ENCODE results near the gene TMC6. TPM values are rescaled to one million over a fixed set of nuclear protein-coding genes. Genes with fewer than 3 reads are reported as not detected.
A peak's percentile ranks its signal among the peaks of the same experiment; 100 is the strongest.

TMC6 gene
- total RNA-seq, 3 donors from 2014 or later = 18.6 to 45.9 (median 28.4) TPM

DNA sequence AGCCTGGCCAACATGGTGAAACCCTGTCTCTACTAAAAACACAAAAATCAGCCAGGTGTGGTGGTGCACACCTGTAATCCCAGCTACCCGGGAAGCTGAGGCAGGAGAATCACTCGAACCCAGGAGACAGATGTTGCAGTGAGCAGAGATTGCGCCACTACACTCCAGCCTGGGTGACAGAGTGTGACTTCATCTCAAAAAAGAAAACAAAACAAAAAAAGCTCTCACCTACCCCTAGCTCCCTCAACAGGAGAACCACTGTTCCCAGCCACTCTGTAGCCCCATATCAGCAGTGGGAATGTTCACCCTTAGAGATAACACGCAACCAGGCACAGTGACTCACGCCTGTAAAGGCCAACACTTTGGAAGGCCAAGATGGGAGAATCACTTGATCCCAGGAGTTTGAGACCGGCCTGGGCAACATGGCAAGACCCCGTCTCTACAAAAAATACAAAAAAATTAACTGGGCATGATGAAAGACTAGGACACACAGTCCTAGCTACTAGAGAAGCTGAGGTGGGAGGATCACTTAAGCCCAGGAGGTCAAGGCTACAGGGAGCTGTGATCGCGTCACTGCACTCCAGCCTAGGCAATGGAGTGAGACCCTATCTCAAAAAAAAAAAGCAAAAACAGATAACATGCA is 7.4 kb upstream of the TMC6 start:
- Histone ChIP-seq H3K36me3 (no peaks in the 10 kb centered on the region), H3K4me3 (no peak overlapping the region), H3K27me3 (no peaks in the 10 kb centered on the region), H3K4me1 (peaks cover 0 to 5% of the 10 kb centered on the region in 2 donors), H3K9me3 (no peaks in the 10 kb centered on the region), H3K27ac (no peak overlapping the region)
- no peak for TF ChIP-seq POLR2A (IDR thresholded peaks at IDR 0.05)
- no peak for TF ChIP-seq POLR2AphosphoS5 (IDR thresholded peaks at IDR 0.05)
- no peak for TF ChIP-seq CTCF (IDR thresholded peaks at IDR 0.05)
- intact Hi-C loops (cut with DNase I; ENCODE audit: low total_unique reads) = no loop called here
- no peak for DNase-seq (ENCODE audit: low spot score in 2 of 2)

GRCh38 chr17:78134899-78135385 is 6.4 kb upstream of the TMC6 start:
- Histone ChIP-seq H3K4me3 (no peak overlapping the region), H3K36me3 (no peaks in the 10 kb centered on the region), H3K27me3 (no peaks in the 10 kb centered on the region), H3K9me3 (no peaks in the 10 kb centered on the region), H3K27ac (no peak overlapping the region), H3K4me1 (peaks cover 0 to 5% of the 10 kb centered on the region in 2 donors)
- intact Hi-C loops (cut with DNase I; ENCODE audit: low total_unique reads) = no loop called here
- TF ChIP-seq CTCF (IDR thresholded peaks at IDR 0.05) (no peak), POLR2AphosphoS5 (IDR thresholded peaks at IDR 0.05) (no peak), POLR2A (IDR thresholded peaks at IDR 0.05) (no peak)
- no peak for DNase-seq (ENCODE audit: low spot score in 2 of 2)

- Histone ChIP-seq H3K9me3 (no peaks in the 10 kb centered on the region), H3K4me1 (peaks cover 0 to 5% of the 10 kb centered on the region in 2 donors), H3K4me3 (no peak overlapping the region), H3K36me3 (no peaks in the 10 kb centered on the region), H3K27ac (no peak overlapping the region), H3K27me3 (no peaks in the 10 kb centered on the region)
- TF ChIP-seq CTCF (IDR thresholded peaks at IDR 0.05) = peak in 2 of 3 donors; percentile 41 to 49
- TF ChIP-seq POLR2A (IDR thresholded peaks at IDR 0.05) = no peak
- TF ChIP-seq POLR2AphosphoS5 (IDR thresholded peaks at IDR 0.05) = no peak
- no peak for DNase-seq (ENCODE audit: low spot score in 2 of 2)
- intact Hi-C loops (cut with DNase I; ENCODE audit: low total_unique reads) = no loop called here
Observed at GRCh38 chr17:78133971-78134898, 5.7 kb upstream of the TMC6 start.

DNA sequence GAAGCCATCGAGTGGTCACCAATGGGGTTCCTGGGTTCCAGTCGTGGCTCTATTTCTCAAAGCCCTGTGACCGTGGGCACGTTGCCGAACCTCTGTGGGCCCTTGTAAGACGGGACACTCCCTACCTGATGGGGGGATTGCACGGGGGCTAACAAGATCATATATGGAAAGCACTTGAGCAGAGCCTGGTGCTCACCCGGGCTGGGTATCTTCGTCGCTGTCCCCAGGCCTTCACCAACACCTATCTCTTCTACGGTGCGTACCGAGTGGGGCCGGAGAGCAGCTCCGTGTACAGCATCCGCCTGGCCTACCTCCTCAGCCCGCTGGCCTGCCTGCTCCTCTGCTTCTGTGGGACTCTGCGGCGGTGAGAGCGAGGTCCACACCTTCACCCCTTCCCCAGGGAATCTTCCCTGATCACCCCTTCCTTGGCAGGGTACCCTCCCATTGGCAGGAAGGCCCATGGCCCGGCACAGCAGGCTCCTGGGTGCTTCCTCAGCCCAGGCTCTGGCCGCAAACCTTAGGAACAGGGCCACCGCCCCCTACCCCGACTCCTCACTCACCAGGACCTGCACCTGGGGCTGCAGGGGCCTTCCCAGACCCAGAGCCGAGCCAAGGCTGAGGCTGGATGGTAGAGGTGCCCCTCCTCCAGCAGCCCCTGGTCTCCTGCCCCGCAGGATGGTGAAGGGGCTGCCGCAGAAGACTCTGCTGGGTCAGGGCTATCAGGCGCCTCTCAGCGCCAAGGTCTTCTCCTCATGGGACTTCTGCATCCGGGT is 4.8 kb upstream of the TMC6 start:
- DNase-seq (ENCODE audit: low spot score in 2 of 2) = no peak
- Histone ChIP-seq H3K9me3 (no peaks in the 10 kb centered on the region), H3K27me3 (no peaks in the 10 kb centered on the region), H3K27ac (no peak overlapping the region), H3K4me3 (no peak overlapping the region), H3K36me3 (no peaks in the 10 kb centered on the region), H3K4me1 (peaks cover 0 to 5% of the 10 kb centered on the region in 2 donors)
- TF ChIP-seq POLR2A (IDR thresholded peaks at IDR 0.05) (no peak), POLR2AphosphoS5 (IDR thresholded peaks at IDR 0.05) (no peak), CTCF (IDR thresholded peaks at IDR 0.05) (no peak)
- intact Hi-C loops (cut with DNase I; ENCODE audit: low total_unique reads) = no loop called here

Measured in breast epithelium (tissue), 4 donors.